Measurements from ENCODE around the gene MDN1. TPM values are rescaled to one million over a fixed set of nuclear protein-coding genes. Genes with fewer than 3 reads are reported as not detected.

The MDN1 gene
- polyA plus RNA-seq, 1 of the 3 experiments (the other 2 are of a cell fraction) = 8.5 TPM

DNA sequence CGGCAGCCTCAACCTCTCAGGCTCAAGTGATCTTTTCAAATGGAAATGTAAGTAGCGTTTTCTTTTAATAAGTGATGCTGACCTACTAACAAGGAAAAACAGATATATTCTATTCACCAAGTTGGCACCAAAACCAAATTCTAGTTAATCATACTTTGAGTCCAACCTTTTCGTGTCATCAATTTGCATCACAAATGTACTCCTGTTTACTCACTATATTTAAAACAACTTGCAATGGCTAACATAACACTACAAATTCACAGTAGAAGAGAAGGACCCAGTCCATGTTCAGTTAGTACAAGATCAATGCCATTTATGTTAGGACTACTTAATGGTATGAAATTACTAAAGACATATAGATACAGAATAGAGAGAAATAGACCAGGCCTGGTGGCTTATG is 50.0 kb downstream of the MDN1 start (continued):
- TF ChIP-seq CTCF (IDR thresholded peaks at IDR 0.05) = no peak
- no peak for TF ChIP-seq EP300 (IDR thresholded peaks at IDR 0.05; ENCODE audit: borderline replicate concordance in 1 of 2, low read depth in 1 of 2, low read length in 1 of 2)
- TF ChIP-seq CHD2 (IDR thresholded peaks at IDR 0.05; ENCODE audit: low read length, partially characterized antibody) = no peak

DNA sequence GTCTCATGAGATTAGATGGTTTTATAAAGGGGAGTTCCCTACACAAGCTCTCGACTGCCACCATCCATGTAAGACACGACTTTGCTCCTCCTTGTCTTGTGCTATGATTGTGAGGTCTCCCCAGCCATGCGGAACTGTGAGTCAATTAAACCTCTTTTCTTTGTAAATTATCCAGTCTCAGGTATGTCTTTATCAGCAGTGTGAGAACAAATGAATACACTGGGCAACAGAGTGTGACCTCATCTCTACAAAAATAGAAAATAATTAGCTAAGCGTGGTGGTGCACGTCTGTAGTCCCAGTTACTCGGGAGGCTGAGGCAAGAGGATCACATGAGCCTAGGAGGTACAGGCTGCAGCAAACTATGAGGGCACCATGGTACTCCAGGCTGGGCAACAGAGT is 51.3 kb downstream of the MDN1 start:
- no peak overlapping the region for H3K27ac ChIP-seq (ENCODE audit: low read depth in 2 of 2, low read length in 1 of 2)
- H3K9me3 ChIP-seq = no peaks in the 10 kb centered on the region
- peaks cover 22 to 30% of the 10 kb centered on the region in 2 experiments for H3K36me3 ChIP-seq (replicated peaks in 1 of 2; ENCODE audit: control insufficient read depth in 1 of 2, insufficient read depth in 2 of 2, low read length in 1 of 2)
- DNase-seq = no peak
- H4K20me1 ChIP-seq (ENCODE audit: insufficient read depth) = no peaks in the 10 kb centered on the region
- 88% methylated on average over 6 of the region's 6 CpGs for WGBS (ENCODE audit: low lambda C conversion rate)
- H3K9me2 ChIP-seq = no peaks in the 10 kb centered on the region
- POLR2A ChIA-PET = no interaction called here
- no peak for TF ChIP-seq MEF2A (IDR thresholded peaks at IDR 0.05; ENCODE audit: borderline replicate concordance, low read depth)
- TF ChIP-seq, protein P1, sequence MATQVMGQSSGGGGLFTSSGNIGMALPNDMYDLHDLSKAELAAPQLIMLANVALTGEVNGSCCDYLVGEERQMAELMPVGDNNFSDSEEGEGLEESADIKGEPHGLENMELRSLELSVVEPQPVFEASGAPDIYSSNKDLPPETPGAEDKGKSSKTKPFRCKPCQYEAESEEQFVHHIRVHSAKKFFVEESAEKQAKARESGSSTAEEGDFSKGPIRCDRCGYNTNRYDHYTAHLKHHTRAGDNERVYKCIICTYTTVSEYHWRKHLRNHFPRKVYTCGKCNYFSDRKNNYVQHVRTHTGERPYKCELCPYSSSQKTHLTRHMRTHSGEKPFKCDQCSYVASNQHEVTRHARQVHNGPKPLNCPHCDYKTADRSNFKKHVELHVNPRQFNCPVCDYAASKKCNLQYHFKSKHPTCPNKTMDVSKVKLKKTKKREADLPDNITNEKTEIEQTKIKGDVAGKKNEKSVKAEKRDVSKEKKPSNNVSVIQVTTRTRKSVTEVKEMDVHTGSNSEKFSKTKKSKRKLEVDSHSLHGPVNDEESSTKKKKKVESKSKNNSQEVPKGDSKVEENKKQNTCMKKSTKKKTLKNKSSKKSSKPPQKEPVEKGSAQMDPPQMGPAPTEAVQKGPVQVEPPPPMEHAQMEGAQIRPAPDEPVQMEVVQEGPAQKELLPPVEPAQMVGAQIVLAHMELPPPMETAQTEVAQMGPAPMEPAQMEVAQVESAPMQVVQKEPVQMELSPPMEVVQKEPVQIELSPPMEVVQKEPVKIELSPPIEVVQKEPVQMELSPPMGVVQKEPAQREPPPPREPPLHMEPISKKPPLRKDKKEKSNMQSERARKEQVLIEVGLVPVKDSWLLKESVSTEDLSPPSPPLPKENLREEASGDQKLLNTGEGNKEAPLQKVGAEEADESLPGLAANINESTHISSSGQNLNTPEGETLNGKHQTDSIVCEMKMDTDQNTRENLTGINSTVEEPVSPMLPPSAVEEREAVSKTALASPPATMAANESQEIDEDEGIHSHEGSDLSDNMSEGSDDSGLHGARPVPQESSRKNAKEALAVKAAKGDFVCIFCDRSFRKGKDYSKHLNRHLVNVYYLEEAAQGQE (IDR thresholded peaks at IDR 0.05; ENCODE audit: low read depth, low read length) = no peak
- no peak for TF ChIP-seq SIN3A (IDR thresholded peaks at IDR 0.05; ENCODE audit: borderline replicate concordance, low read depth, low read length)
- no peak for TF ChIP-seq TCF12 (IDR thresholded peaks at IDR 0.05)
- no peak for TF ChIP-seq SMC3 (IDR thresholded peaks at IDR 0.05; ENCODE audit: low read depth, low read length)
- TF ChIP-seq, protein P2, sequence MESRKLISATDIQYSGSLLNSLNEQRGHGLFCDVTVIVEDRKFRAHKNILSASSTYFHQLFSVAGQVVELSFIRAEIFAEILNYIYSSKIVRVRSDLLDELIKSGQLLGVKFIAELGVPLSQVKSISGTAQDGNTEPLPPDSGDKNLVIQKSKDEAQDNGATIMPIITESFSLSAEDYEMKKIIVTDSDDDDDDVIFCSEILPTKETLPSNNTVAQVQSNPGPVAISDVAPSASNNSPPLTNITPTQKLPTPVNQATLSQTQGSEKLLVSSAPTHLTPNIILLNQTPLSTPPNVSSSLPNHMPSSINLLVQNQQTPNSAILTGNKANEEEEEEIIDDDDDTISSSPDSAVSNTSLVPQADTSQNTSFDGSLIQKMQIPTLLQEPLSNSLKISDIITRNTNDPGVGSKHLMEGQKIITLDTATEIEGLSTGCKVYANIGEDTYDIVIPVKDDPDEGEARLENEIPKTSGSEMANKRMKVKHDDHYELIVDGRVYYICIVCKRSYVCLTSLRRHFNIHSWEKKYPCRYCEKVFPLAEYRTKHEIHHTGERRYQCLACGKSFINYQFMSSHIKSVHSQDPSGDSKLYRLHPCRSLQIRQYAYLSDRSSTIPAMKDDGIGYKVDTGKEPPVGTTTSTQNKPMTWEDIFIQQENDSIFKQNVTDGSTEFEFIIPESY (IDR thresholded peaks at IDR 0.05; ENCODE audit: borderline replicate concordance, low read depth) = no peak
- TF ChIP-seq POLR2AphosphoS5 (IDR thresholded peaks at IDR 0.05; ENCODE audit: low read depth, low read length) = no peak
- no peak for TF ChIP-seq EP300 (IDR thresholded peaks at IDR 0.05; ENCODE audit: borderline replicate concordance in 1 of 2, low read depth in 1 of 2, low read length in 1 of 2)
- TF ChIP-seq NRF1 (IDR thresholded peaks at IDR 0.05; ENCODE audit: low read depth, low read length) = no peak
- TF ChIP-seq JUND (IDR thresholded peaks at IDR 0.05) = no peak
- TF ChIP-seq FOSL2 (IDR thresholded peaks at IDR 0.05; ENCODE audit: borderline replicate concordance, low read depth) = no peak
- no peak for TF ChIP-seq CHD2 (IDR thresholded peaks at IDR 0.05; ENCODE audit: low read length, partially characterized antibody)
- no peaks in the 10 kb centered on the region for H3K79me2 ChIP-seq (ENCODE audit: insufficient read depth)
- no peak overlapping the region for H3K4me2 ChIP-seq
- no peaks in the 10 kb centered on the region for H3K27me3 ChIP-seq (ENCODE audit: insufficient read depth)
- H3F3A ChIP-seq (replicated peaks; ENCODE audit: insufficient read depth) = no peaks in the 10 kb centered on the region
- CTCF ChIA-PET = no interaction called here
- H3K4me1 ChIP-seq (ENCODE audit: control insufficient read depth in 1 of 2, insufficient read depth in 2 of 2, low read depth in 1 of 2, low read length in 1 of 2) = no peaks in the 10 kb centered on the region
- no peak overlapping the region for H2AFZ ChIP-seq (ENCODE audit: low read depth)
- no peak overlapping the region for H3K4me3 ChIP-seq (ENCODE audit: low read depth in 2 of 2, low read length in 1 of 2)
- no peak overlapping the region for H3K9ac ChIP-seq

All from SK-N-SH (cell line).